Upper lobe of left lung (tissue), 6 donors: Measurements from ENCODE around the gene ELFN2. TPM values are rescaled to one million over a fixed set of nuclear protein-coding genes. Genes with fewer than 3 reads are reported as not detected.

ENCODE experiments used
- ATAC-seq, 2 donors: fragments of 200-7000 bp; cut with Tn5 transposase; one replicate each; pipeline ENCODE4 v1.9.1; 2022; ENCODE audit warnings: mild to moderate bottlenecking in 2 of 2, moderate library complexity in 2 of 2; ENCODE audit not compliant: low FRiP score in 2 of 2
- DNase-seq, 2 donors: peaks; one replicate each; pipeline ENCODE4 v3.0.0-alpha.2; 2019 to 2020
- H3K27ac ChIP-seq, 4 donors: fragments of 200-600 bp; sonication (generic); one replicate each; pipeline ENCODE4 v1.5.1; 2016 to 2019
- H3K27me3 ChIP-seq, 4 donors: fragments of 200-600 bp; sonication (generic); one replicate each; pipeline ENCODE4 v1.5.1; 2017 to 2019
- H3K36me3 ChIP-seq, 4 donors: fragments of 200-600 bp; sonication (generic); one replicate each; pipeline ENCODE4 v1.5.1; 2016 to 2019
- H3K4me1 ChIP-seq, 4 donors: fragments of 200-600 bp; sonication (generic); one replicate each; pipeline ENCODE4 v1.5.1; 2018 to 2019
- H3K4me3 ChIP-seq, 4 donors: fragments of 200-600 bp; sonication (generic); one replicate each; pipeline ENCODE4 v1.5.1; 2017 to 2019; ENCODE audit warnings: mild to moderate bottlenecking in 2 of 4, moderate library complexity in 1 of 4
- H3K9me3 ChIP-seq, 4 donors: fragments of 200-600 bp; sonication (generic); one replicate each; pipeline ENCODE4 v1.5.1; 2018 to 2019
- CTCF ChIP-seq, 6 experiments: fragments of 450-650 bp in 4 of 6; fragments of 200-600 bp in 2 of 6; sonication (generic) in 2 of 6; IDR thresholded peaks; one replicate each; pipeline ENCODE4 v1.5.1; 2016 to 2019; ENCODE audit warnings: antibody characterized with exemption in 6 of 6
- EP300 ChIP-seq, 4 donors: sonication (generic); formaldehyde crosslinking; IDR thresholded peaks; one replicate each; pipeline ENCODE4 v1.5.1; 2017; ENCODE audit warnings: antibody characterized with exemption in 4 of 4, control low read depth in 2 of 4
- POLR2A ChIP-seq, 4 donors: fragments of 450-650 bp; IDR thresholded peaks; one replicate each; pipeline ENCODE4 v1.5.1; 2016 to 2017; ENCODE audit warnings: antibody characterized with exemption in 4 of 4, mild to moderate bottlenecking in 2 of 4
- POLR2AphosphoS5 ChIP-seq, 2 donors: sonication (generic); formaldehyde crosslinking; IDR thresholded peaks; one replicate each; pipeline ENCODE4 v1.5.1; 2017; ENCODE audit warnings: antibody characterized with exemption in 2 of 2
- whole genome bisulfite sequencing, 2 donors: methylation state at CpG; one replicate each; pipeline ENCODE4 v1.1.5; 2017 to 2018; 5-methylcytosine and 5-hydroxymethylcytosine counted together
- total RNA-seq, 6 donors: library from RNA; depleted of rRNA in 4 of 6; stranded (reverse); fragments of >200 nt in 4 of 6; gene quantifications; one replicate each; pipeline versions ENCODE4 v1.1.0 to v1.2.1, GENCODE V29; 2016 to 2021
- donor health status: DM: no; HTN: no; CAD: no; lungs with moderate emphysema.
- donor health status: DM: no; HTN: yes; CAD: no; lungs with severe emphysema.

ELFN2 gene
- total RNA-seq, 6 donors from 2014 or later, result 0.37 to 9.1 (median 4.5) TPM

- H3K27ac ChIP-seq, result no peak overlapping the region
- peaks cover 7 to 22% (median 11%) of the 10 kb centered on the region in 4 donors for H3K4me1 ChIP-seq
- peak in 1 of 2 donors; percentile 41 for DNase-seq
- no peak overlapping the region for H3K4me3 ChIP-seq
- WGBS, 2 donors, result 29 to 59% methylated on average over 9 to 15 of the region's 15 CpGs
- TF ChIP-seq CTCF (IDR thresholded peaks at IDR 0.05) (peak; percentile 43 to 78 (median 64)), EP300 (IDR thresholded peaks at IDR 0.05) (no peak)
- H3K9me3 ChIP-seq, result no peaks in the 10 kb centered on the region
- peaks cover 0 to 28% (median 18%) of the 10 kb centered on the region in 4 donors for H3K27me3 ChIP-seq
- peak in 1 of 2 donors; percentile 56 for ATAC-seq
- H3K36me3 ChIP-seq, result no peaks in the 10 kb centered on the region
Measured at GRCh38 chr22:37428649-37429586, 1.6 kb upstream of the ELFN2 start.

DNA sequence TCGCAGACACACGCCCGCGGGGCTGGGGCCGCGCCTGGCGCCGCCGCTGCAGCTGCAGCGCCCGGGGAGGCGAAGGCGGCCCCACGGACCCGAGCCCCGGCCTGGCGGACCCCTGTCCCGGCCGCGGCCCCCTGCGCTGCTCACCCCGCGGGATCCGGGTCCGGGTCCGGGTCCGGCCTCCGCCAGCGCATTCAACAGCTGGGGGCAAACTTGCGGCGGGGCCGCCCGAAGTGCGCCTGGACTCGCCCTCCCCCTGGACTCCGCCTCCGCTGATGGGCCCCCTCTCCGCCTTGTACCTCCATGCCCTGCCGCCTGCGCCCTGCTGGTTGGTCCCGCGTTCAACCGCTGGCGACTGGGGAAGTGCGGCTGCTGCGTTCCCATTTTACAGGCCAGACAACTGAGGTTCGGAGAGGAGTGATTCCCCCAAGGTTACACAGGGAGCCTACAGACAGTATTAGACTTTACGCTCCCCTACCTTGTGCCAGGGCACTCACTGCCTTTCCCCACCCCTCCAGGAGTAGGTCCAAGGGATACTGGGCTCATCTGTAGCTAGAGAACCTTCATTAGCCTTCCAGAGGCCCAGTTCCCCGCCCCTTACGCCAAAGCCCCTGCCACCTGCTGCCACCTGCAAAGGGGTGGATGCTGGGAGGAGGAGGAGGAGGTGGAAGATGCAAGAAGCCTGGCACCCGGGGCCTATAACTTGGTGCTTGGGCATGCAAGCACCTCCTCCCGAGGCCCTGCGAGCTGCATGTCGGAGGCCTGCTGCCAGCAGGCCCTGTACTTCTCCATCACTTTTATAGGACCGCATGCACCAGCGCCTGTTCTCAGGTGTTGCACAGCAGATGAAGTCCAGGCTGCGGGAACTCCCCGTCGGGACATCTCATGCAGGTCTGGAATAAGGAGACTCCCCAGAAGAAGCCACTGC, 694 bp upstream of the ELFN2 start:
- H3K4me3 ChIP-seq, result peak overlapping the region in 3 of 4 donors; percentile 52 to 58 (median 57)
- H3K9me3 ChIP-seq, result no peaks in the 10 kb centered on the region
- WGBS, 2 donors, result 63 to 69% methylated on average over 9 to 14 of the region's 59 CpGs
- no peak overlapping the region for H3K27ac ChIP-seq
- H3K4me1 ChIP-seq, result peaks cover 7 to 22% (median 11%) of the 10 kb centered on the region in 4 donors
- no peak for ATAC-seq
- peaks cover 0 to 28% (median 18%) of the 10 kb centered on the region in 4 donors for H3K27me3 ChIP-seq
- no peaks in the 10 kb centered on the region for H3K36me3 ChIP-seq
- peak in 1 of 2 donors; percentile 87 for DNase-seq
- TF ChIP-seq CTCF (IDR thresholded peaks at IDR 0.05), result no peak
- no peak for TF ChIP-seq EP300 (IDR thresholded peaks at IDR 0.05)
- TF ChIP-seq POLR2AphosphoS5 (IDR thresholded peaks at IDR 0.05), result no peak
- no peak for TF ChIP-seq POLR2A (IDR thresholded peaks at IDR 0.05)

- TF ChIP-seq EP300 (IDR thresholded peaks at IDR 0.05) (no peak), POLR2AphosphoS5 (IDR thresholded peaks at IDR 0.05) (no peak), CTCF (IDR thresholded peaks at IDR 0.05) (no peak)
- Histone ChIP-seq H3K9me3 (no peaks in the 10 kb centered on the region), H3K36me3 (no peaks in the 10 kb centered on the region), H3K27me3 (peaks cover 0 to 28% (median 18%) of the 10 kb centered on the region in 4 donors), H3K27ac (peak overlapping the region in 1 of 4 donors; percentile 65), H3K4me1 (peaks cover 7 to 22% (median 11%) of the 10 kb centered on the region in 4 donors), H3K4me3 (peak overlapping the region in 3 of 4 donors; percentile 52 to 58 (median 57))
- ATAC-seq (no peak), DNase-seq (no peak)
- 3 to 4% methylated on average over 11 to 15 of the region's 24 CpGs for WGBS, 2 donors
Measured at GRCh38 chr22:37426706-37427134, 559 bp downstream of the ELFN2 start.

GRCh38 chr22:37425800-37426705, 1.2 kb downstream of the ELFN2 start:
- no peaks in the 10 kb centered on the region for H3K9me3 ChIP-seq
- no peak overlapping the region for H3K27ac ChIP-seq
- H3K27me3 ChIP-seq, result peaks cover 0 to 28% (median 18%) of the 10 kb centered on the region in 4 donors
- peaks cover 7 to 28% (median 11%) of the 10 kb centered on the region in 4 donors for H3K4me1 ChIP-seq
- DNase-seq (peak; percentile 61 to 70), ATAC-seq (peak in 1 of 2 donors; percentile 68)
- 22 to 29% methylated on average over 17 to 43 of the region's 43 CpGs for WGBS, 2 donors
- H3K4me3 ChIP-seq, result peak overlapping the region in 3 of 4 donors; percentile 52 to 58 (median 57)
- H3K36me3 ChIP-seq, result no peaks in the 10 kb centered on the region
- TF ChIP-seq EP300 (IDR thresholded peaks at IDR 0.05) (no peak), CTCF (IDR thresholded peaks at IDR 0.05) (no peak), POLR2A (IDR thresholded peaks at IDR 0.05) (no peak), POLR2AphosphoS5 (IDR thresholded peaks at IDR 0.05) (no peak)
